Stimulated activated CD8-positive, alpha-beta memory T cell treated with anti-CD3 and anti-CD28 coated beads, Interleukin-7, amount 100 ng/mL, for 4 hours (primary cell): ENCODE data around the gene PCGF2.
"Not testable (repeated sequence)": the region's sequence is repeated elsewhere in the genome, so short reads cannot be mapped to it uniquely, and the experiment has no call there.

Experiments
- DNase-seq, 2 donors: peaks; one replicate each; pipeline ENCODE4 v3.0.0-alpha.2; 2020; ENCODE audit warnings: low read depth in 2 of 2

The PCGF2 gene

DNA sequence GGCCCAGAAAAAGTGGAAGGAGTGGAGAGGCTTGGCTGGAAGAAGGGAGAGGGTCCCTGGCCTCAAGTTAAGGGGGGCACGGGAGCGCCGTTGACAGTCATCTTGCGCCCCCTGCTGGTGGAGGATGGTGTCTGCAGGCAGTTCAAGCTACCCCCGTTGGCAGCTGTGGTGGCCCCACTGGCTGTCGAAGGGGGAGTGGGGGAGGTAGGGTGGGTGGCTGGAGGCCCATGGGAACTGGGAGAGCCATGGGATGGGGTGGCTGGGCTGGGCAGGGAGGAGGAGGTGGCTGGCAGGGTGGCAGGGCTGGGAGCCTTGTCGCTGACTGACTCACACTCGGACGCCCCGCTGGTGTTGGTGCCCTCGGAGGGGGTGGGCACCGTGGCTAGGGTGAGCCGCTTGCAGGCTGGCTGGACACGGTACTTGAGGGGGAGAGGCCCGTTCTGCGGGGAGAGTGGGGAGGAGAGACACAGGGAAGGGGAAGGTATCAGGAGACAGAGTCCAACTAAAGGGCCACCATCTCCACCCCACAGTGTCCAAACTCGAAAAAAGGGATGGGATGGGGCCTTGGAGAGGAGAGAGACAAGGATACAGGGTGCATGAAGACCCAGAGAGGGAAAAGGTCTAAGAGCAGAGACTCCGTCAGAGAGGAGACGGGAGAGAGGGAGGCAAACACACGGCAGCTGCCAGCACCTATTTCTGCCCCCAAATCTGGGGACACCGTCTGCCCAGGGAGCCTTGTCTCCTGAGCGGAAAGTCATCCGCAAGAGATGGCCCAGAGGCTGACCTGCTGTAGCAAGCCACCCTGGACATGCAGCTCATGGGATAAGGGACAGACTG lies 12.8 kb downstream of the PCGF2 start:
- DNase-seq = peak; percentile 62 to 68

DNA sequence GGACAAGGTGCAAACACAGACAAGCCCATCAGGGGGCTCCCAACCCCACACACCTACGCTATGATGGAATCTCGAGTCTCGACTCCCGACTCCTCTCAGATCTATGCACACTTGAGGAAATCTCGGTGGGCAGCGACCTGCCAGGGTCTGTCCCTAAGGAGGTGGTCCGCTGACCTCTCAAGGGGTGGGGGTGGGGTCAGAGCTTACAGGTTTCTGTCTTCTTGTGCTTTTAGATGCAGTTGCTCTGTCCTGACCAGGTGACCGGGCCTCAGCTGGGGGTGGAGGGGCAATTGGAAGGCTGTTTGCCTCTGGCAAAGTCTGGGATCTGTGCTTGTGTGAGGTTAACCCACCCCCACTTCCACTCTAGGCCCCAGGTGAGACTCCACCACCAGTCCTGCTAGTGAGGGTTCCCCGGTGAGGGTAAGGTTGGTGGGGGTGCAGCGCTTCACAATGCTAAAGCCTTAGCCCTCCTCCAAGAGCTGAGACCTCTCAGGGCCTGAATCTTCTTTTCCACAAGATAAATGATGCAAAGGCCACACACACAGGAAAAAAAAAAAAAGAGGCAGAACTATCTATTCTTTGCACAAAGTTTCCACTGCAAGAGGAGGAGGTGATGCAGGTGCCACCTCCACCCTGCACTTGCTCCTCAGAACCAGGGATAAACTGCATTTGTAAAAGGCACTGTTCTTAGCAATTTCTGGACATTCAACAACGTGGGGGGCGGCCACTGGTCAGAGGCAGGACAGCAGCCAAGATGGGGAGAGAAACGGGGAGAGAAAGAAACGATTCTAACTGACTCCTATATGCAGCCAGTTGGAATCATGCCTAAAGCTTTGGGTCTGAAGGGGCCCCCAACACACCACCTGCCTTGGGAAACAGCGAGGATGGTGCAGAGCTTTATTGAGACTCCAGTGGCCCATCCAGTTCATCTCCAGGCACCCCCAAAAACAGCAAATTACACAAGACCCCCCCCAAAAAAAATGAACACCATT lies 13.9 kb downstream of the PCGF2 start:
- no peak for DNase-seq

DNA sequence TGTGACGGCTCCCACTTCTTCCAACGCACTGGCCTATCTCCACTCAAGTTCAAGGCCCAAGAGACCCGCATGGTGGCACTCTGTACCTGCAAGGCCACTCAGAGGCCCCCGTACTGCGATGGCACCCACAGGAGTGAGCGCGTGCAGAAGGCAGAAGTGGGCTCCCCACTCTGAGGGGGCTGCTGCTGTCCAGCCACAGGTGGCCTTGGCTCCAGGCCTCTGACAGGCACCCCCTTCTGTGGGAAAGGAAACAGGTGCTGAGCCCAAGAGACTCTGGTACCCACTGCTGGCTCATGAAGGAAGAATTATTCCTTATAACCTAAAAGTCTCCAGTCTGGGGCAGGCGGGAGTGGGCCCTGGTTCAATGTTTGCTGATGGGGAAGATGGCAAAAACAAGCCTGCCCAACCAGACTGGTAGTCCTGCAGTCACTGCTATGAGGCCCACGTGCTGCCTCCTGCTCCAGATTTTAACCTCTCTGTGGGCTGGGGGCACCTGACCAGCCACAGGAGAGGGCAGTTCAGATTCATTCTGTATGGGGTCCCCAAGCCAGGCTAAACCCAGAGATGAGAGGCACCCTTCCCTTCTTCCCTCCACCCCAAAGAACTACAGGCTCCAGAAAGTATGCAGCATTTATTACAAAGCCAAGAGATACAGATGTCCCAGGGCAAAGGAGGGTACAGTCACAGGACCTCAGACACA lies 14.7 kb downstream of the PCGF2 start:
- no peak for DNase-seq

DNA sequence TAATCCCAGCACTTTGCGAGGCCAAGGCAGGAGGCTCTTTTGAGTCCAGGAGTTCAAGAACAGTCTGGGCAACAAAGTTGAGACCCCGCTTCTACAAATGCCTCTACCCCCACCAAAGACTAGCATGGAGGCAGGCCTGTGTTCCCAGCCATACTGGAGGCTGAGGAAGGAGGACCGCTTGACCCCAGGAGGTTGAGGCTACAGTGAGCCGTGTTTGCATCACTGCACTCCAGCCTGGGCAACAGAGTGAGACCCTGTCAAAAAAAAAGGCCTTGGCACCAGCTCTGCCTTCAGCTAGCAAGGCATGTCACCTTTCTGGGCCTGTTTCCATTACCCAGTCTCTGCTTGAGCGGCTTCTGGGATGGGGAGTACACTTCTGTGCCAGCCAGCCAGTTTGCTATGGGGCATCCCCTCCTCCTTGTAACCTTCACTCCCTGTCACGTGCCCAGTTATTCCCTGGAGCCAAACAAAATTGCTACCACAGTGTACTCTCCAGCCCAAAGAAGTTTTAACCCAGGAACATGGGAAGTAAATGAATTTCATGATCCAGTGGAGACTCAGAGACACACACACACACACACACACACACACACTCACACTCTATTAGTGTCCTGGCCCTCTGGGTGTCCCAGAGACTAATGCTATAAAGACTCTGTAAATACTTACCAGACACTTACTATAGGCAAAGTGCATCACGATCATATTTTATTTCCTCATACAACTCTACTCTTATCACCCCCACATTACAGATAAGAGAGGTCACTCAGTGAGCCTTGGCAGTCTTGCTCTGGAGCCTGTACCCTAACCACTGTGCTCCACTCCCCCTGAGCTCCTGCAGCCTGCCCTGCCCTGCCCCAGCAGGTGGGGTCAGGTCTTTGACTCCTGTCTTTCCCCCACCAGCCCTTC lies 15.5 kb downstream of the PCGF2 start:
- DNase-seq = no peak

DNA sequence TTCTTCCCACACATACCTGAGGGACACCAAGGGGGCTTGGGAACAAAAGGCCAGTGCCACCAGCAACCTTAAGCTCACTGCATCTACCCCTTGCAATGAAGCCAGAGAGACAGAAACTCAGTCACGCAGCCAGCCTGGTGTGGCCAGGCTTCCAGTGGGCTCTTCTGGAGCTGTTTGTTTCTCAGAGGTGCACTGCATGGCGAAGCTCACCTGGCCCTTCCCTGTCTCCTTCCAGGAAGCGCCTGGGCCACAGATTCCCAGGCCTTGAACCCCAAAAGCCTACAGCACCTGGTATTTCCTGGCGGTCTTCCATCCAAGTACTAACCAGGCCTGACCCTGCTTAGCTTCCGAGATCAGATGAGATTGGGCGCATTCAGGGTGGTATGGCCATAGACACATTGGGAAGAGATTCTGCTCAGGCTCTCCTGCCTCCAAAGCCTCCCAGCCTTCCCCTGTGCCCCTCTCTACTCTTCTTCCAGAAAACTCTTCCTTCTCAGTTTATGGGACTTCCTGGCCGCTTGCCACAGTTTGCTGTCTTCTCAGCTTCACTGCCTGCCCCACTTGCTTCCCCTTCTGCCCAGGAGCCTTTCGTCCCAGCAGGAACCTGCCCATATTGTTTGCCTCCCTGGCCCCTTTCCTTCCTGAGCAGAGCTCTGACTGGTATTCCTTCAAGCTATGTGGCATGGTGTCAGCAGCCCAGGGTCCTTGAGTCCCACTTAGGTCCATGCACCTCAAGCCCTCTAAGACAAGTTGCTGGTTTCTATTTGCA lies 16.4 kb downstream of the PCGF2 start:
- no peak for DNase-seq

DNA sequence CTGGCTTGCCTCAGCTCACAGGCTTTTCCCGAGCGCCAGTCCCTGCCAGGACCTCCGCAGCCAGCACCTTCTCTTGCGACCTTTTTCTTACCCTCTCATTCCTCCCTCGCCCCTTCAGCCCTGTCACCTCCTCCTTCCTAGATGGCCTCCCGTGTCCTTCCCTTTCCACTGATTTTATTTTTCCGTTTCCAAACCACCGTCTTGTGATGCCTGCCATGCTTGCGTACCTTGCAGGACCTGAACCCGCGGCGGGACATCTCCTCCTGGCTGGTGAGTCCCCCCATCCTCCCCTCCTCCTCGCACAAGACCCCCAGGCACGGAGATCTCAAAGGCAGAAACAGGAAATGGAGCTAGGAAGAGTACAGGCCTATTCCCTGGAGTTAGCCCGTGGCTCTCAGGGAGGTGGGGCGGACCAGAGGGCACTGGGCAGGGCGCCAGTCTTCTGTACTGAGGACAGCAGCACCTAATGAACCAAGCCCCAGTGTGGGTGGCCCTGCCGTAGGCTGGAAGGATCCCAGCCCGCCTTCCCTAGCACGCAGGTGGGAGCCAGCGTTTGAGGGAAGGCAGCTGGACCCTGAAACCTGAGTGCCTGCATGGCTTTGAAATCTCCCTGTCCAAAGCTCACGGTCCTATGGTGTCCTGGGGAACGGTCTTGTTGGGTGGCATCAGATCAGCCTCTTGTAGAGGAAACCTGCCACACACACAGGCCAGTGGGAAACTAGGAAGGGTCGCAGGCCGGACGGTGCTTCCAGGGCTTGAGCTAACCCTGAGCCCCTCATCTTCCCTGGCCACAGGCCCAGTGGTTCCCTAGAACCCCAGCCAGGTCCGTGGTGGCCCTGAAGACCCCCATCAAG lies 17.4 kb downstream of the PCGF2 start:
- DNase-seq = no peak

DNA sequence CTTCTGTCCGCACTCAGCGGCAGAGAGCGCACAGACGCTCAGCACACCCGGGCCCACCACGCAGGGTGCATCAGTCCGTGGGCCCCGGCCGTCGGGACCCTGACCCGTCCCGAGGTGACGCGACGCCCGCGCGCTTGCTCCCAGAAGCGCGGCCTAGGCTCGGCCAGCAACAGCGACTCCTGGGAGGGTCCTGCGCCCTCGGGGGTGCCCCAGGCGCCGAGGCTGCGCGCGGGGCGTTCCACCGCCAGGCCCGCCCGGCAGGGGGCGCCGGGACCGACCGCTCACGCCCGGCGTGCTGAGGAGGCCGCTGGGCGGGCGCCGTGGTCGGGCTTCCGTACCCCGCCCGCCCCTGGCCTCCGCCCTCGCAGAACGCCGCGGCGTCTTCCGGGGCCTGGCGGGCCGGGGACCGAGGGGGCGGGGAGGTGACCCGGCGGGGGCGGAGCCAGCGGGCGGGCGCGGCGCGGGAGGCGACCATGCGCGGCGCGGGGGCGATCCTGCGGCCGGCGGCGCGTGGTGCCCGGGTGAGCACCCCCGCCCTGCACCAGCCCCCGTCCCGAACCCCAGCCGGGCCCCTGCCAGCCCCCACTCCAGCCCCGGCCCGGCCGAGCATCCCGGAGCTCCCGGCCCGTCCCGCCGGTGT lies 18.1 kb downstream of the PCGF2 start, which contains the start of gene CISD3:
CISD3 (plus strand) TSS at position 456 of the 640 bp plus-strand sequence; CDS start at position 474, 18 bp downstream.
- peak; percentile 58 to 88 for DNase-seq

DNA sequence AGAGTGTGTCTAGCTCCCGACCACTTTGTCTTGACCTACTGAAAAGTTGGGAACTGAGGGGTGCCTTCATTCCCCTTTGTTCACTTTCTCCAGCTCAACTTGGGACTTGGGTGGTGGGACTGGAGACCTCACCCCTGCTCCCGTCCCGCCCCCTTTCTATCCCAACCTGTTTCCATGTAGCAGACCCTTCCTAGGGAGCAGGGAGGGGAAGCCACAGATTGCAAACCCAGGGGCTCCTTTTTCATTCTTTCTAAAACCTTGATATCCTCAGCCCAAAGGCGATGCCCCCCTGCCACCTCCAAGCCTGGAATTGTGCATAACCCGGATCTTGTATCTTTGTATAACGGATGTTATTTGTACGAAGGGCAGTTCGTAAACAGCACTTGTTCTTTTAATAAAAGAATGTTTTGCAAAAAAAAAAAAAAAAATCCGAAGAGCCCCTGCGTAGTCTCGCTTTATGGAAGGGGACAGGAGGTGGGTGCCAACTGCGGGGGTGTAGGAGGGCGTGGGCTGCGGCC lies 18.7 kb downstream of the PCGF2 start:
- DNase-seq = no peak

DNA sequence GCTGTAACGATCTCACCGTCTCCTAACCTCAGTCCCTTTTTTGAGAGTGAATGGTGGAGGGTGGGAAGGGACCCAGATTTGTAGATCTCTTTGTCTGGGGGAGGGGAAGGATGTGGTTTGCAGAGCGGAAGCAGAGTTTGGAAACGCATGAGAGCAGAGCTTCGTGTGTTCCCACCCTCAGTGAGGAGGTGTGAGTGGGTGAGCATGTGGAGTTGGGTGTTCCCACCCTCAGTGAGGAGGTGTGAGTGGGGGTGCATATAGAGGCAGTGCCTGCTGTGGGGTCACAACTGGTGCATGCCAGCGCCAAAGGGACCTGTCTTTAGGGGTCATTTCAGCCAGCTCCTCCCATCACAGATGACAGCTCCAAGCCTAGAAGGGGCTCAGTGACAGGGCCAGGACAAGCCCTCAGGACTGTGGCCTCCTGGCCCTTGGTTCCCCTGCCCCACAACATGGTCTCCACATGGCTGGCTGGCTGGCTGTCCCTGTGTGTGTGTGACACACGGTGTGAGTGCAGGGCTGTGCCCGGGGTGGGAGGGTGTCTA lies 19.8 kb downstream of the PCGF2 start:
- peak; percentile 74 to 81 for DNase-seq

DNA sequence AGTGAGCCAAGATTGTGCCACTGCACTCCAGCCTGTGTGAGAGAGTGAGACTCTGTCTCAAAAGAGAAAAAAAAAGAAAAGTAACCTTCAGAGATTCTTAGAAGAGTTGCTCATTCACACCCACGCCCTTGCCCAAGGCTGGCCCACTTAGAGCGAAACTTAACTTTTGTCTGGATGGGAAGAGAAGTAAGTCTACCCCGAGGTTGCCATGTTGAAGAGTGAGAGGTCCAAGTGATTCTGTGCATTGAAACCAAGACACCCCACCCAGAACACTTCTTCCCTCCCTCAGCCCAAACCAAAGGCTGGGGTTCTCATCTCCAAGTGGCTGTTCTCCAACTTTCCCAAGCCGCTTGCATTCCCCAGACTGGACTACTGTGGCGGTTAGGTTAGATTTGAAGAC lies 20.4 kb downstream of the PCGF2 start:
- DNase-seq = peak; percentile 76 to 82

DNA sequence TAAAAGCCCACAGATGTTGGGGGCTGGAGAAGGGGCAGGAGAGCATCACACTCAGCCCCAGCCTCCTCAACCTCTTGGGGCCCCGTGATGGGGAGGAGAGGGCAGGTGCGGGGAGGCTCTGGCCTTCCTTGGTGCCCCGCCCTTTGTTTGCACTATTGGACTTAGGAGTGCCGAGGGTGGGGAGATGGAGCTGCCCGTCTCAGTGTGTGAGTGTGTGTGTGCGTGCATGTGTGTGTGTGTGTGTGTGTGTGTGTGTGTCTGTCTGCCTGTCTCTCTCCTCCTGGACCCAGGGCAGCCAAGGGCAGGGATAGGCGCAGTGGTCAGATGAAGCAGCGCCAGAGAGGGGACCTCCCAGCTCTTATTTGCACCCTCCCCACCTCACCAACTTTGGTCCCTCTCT lies 22.0 kb downstream of the PCGF2 start:
- not testable (repeated sequence) for DNase-seq

DNA sequence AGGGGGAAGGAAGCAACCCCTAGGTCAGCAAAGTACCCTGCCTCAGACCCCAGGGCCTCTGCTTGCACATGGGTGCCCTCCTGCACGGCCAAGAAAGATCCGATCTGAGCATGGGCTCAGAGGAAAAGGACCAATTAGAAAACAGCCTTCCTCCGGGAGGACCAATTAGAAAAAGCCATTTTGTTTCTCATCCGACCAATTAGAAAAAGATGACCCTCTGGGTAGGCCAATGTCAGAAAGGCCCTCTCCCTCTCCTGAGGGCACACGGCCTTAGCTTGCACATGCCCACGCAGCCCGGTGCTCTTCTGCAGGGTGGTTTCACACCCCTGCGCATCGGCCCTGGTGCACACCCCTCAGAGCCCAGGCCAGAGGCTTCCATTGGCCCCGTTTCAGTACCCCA lies 23.1 kb downstream of the PCGF2 start:
- no peak for DNase-seq

DNA sequence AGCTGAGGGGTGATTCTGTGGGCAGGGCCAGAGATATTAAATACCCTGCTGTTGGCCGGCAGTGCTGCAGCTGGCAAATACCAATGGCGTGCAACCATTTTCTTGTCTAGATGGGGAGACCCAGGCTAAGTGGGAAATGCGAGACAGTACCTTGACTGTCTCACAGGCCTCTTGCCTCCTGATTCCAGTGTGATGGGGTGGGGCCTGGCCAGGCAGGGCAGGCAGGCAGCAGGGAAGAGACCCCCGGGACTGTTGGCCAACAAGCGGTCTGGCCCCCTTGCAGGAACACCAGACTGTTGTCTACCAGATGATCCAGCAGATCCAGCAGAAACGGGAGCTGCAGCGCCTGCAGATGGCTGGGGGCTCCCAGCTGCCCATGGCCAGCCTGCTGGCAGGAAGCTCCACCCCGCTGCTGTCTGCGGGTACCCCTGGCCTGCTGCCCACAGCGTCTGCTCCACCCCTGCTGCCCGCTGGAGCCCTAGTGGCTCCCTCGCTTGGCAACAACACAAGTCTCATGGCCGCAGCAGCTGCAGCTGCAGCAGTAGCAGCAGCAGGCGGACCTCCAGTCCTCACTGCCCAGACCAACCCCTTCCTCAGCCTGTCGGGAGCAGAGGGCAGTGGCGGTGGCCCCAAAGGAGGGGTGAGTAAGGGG lies 23.7 kb downstream of the PCGF2 start:
- no peak for DNase-seq

DNA sequence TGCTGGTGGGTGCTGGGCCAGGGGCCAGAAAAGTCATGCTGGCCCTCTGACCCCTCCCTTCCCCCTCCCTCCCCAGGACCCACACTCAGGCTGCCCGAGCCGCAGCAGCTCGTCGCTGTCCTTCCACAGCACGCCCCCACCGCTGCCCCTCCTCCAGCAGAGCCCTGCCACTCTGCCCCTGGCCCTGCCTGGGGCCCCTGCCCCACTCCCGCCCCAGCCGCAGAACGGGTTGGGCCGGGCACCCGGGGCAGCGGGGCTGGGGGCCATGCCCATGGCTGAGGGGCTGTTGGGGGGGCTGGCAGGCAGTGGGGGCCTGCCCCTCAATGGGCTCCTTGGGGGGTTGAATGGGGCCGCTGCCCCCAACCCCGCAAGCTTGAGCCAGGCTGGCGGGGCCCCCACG lies 26.3 kb downstream of the PCGF2 start:
- no peak for DNase-seq

DNA sequence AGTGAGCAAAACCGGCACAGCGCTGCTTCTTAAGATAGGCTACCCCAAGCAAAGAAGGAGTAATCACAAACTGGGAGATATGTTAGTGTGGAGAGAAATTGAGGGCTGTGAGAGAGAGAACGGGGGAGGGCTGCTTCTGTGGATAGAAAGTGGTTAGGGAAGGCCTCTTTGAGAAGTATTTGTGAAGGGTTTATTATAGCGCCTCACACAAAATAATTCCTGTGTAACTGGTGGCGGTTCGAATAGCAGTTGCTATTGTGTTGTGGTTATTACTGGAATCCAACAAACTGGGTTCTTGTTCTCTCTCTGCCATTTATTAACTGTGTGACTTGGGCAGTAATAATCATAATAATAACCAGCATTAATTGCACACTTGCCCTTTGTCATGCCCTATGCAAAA lies 27.2 kb downstream of the PCGF2 start:
- no peak for DNase-seq

DNA sequence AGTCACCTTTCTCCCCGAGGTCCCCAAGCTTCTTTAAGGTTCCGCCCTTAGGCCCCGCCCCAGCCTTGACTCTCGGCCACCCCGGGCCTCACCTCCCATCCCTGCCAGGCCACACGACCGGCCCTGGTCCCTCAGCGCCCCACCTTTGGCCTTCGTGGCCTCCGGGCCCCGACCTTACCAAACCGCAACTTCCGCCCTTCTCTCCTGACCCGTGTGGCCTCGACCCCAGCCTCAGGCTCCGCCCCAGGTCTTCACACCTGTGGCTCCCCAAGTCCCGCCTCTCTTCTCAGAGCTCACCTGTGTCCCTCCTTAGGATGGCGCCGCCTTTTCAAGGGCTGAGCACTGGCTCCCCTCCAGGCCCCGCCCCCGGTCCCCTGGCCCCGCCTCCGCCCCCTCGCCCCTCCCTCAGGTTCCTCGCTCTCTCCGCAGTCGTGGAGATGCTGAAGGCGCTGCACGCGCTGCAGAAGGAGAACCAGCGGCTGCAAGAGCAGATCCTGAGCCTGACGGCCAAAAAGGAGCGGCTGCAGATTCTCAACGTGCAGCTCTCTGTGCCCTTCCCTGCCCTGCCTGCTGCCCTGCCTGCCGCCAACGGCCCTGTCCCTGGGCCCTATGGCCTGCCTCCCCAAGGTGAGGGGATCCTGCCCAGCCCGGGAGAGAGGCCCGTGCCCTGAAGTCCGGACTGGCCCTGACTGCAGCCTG lies 28.0 kb downstream of the PCGF2 start:
- DNase-seq = no peak
